HepG2 (cell line): ENCODE results near the gene DPAGT1.

ENCODE experiments used
- POLR2A ChIP-seq, 2 experiments: IDR thresholded peaks; 2 replicates each; pipeline ENCODE4 v1.6.1; 2011; ENCODE audit warnings: low read depth in 2 of 2, low read length in 2 of 2, mild to moderate bottlenecking in 1 of 2, moderate library complexity in 1 of 2; ENCODE audit not compliant: insufficient read depth in 1 of 2
- SKI ChIP-seq: fragments of 450-650 bp; IDR thresholded peaks from one replicate; pipeline ENCODE4 v1.6.1; 2018; ENCODE audit warnings: mild to moderate bottlenecking; ENCODE audit not compliant: partially characterized antibody
- TFDP1 ChIP-seq: IDR thresholded peaks from 2 replicates; pipeline ENCODE4 v1.6.1; 2016; ENCODE audit warnings: missing compliant biosample characterization, missing genetic modification reagents, borderline replicate concordance
- TF ChIP-seq, protein P1 (sequence below), 2 experiments: sonication (generic) in 1 of 2; formaldehyde crosslinking in 1 of 2; IDR thresholded peaks; 2 replicates each; pipeline versions ENCODE4 v1.5.1 to v1.6.1; 2011 to 2020; ENCODE audit warnings: borderline replicate concordance in 1 of 2, low read depth in 1 of 2, low read length in 1 of 2, mild to moderate bottlenecking in 1 of 2, missing genetic modification reagents in 1 of 2, moderate library complexity in 1 of 2

GRCh38 chr11:119120639-119121007, 19.0 kb upstream of the DPAGT1 start:
- no peak for TF ChIP-seq TFDP1 (CRISPR knock-in tag)
- no peak for TF ChIP-seq SKI
- TF ChIP-seq POLR2A (IDR thresholded peaks at IDR 0.05; ENCODE audit: insufficient read depth in 1 of 2, low read depth in 2 of 2, low read length in 2 of 2), result no peak
- TF ChIP-seq, protein P1, sequence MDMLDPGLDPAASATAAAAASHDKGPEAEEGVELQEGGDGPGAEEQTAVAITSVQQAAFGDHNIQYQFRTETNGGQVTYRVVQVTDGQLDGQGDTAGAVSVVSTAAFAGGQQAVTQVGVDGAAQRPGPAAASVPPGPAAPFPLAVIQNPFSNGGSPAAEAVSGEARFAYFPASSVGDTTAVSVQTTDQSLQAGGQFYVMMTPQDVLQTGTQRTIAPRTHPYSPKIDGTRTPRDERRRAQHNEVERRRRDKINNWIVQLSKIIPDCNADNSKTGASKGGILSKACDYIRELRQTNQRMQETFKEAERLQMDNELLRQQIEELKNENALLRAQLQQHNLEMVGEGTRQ (IDR thresholded peaks at IDR 0.05; ENCODE audit: low read depth, low read length), result no peak
- TF ChIP-seq, protein P1 (CRISPR knock-in tag; IDR thresholded peaks at IDR 0.05; ENCODE audit: borderline replicate concordance), result no peak
